H7 (cell line): ENCODE results near the gene DDX52. TPM values are rescaled to one million over a fixed set of nuclear protein-coding genes. Genes with fewer than 3 reads are reported as not detected.
A peak's percentile ranks its signal among the peaks of the same experiment; 100 is the strongest.
"Not testable (repeated sequence)": the region's sequence is repeated elsewhere in the genome, so short reads cannot be mapped to it uniquely, and the experiment has no call there.

Source experiments
- DNase-seq: peaks from one replicate; pipeline ENCODE4 v3.0.0; 2012
- H3K27me3 ChIP-seq: 2 replicates; pipeline ENCODE4 v1.6.0; 2011; ENCODE audit warnings: mild to moderate bottlenecking, low read length; ENCODE audit not compliant: control insufficient read depth, insufficient read depth
- H3K36me3 ChIP-seq: replicated peaks from 2 replicates; pipeline ENCODE4 v1.5.1; 2011; ENCODE audit warnings: low read length; ENCODE audit not compliant: control insufficient read depth, insufficient read depth
- H3K4me3 ChIP-seq: 2 replicates; pipeline ENCODE4 v1.5.1; 2011; ENCODE audit warnings: low read depth, mild to moderate bottlenecking, control low read depth, low read length, moderate library complexity; ENCODE audit not compliant: insufficient read depth
- total RNA-seq: library from RNA; depleted of rRNA; stranded (reverse); fragments of >200 nt; shearing (Covaris generic); gene quantifications from 2 replicates; pipeline ENCODE4 v1.2.3, GENCODE V29; 2014; rRNA removed

The DDX52 gene, protein sequence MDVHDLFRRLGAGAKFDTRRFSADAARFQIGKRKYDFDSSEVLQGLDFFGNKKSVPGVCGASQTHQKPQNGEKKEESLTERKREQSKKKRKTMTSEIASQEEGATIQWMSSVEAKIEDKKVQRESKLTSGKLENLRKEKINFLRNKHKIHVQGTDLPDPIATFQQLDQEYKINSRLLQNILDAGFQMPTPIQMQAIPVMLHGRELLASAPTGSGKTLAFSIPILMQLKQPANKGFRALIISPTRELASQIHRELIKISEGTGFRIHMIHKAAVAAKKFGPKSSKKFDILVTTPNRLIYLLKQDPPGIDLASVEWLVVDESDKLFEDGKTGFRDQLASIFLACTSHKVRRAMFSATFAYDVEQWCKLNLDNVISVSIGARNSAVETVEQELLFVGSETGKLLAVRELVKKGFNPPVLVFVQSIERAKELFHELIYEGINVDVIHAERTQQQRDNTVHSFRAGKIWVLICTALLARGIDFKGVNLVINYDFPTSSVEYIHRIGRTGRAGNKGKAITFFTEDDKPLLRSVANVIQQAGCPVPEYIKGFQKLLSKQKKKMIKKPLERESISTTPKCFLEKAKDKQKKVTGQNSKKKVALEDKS
- total RNA-seq: 23.6 and 30.8 TPM in 2 replicates

DNA sequence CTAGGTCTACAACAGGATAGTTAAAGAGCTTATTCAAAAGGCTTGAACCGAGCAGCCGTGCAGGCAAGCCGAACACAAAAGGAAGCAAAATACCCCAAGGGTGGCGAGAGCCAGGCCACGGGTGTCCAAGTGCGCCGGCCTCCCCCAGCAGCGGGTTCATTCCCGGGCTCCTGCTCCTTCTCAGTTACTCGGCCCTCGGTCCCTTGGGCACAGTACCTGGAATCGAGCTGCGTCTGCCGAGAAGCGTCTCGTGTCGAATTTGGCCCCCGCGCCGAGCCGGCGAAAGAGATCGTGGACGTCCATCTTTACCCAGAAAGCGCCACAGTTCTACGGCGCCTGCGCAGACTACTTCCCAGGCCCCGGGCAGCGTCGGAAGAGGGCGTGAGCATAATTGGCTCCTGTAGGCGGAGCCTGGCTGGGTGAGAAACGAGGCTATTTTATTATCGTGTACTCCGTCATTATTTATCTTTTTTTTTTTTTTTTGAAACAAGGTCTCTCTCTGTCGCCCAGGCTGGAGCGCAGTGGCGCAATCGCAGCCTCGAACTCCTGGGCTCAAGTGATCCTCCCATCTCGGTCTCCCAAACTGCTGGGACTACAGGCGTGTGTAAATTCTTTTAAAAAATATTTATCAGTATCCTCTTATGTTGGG is at the start of gene DDX52:
TSS of gene DDX52 (minus strand) at position 329 of the 649 bp plus-strand sequence. CDS start at position 303, 26 bp downstream.
- DNase-seq: peak; percentile 91
- Histone ChIP-seq H3K27me3 (peaks cover 1% of the 10 kb centered on the region; the same call in 1 of the 2 replicates), H3K4me3 (peak within 1 kb of the TSS; percentile 96), H3K36me3 (peaks cover 2% of the 10 kb centered on the region; the same call in 1 of the 2 replicates)

DNA sequence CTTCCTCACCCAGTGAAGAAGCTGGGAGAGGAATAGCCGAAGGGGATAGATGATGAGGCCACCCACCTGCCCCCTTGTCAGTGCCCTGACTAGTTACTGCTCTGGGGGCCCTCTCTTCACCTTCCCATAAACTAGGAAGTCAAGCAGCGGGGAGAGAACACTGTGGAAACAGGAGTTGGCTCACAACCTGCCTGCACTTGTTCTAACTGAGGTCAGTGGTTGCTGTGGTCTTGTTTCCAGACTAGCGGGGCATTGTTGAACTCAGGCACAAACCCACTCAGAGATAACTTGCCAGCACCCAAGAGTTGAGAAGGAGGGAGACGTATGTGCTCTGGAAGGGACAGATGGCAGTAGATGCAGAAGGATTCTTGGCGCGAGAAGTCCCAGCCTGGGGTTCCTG is 48.6 kb upstream of the DDX52 start:
- no peaks in the 10 kb centered on the region for H3K27me3 ChIP-seq
- no peak overlapping the region for H3K4me3 ChIP-seq
- H3K36me3 ChIP-seq: no peaks in the 10 kb centered on the region

DNA sequence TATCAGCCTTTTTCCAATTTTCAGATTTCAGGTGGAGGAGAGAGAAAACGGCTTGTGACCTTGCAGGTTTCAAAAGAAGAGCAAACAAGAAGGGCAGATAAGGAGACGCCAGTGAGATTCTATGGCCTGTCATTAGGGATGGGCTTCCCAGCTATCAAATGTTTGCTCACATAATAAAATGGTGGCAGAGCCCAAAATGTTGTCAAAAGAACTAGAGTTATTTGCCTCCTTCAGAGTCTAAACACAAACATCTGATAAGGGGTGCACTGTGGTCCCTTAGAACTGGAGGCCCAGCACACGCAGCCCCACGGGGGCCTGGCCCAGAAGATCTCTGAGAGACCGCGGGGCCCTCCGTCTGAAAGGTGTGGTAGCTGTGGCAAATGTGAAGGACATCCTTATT is 46.1 kb upstream of the DDX52 start:
- Histone ChIP-seq H3K27me3 (no peaks in the 10 kb centered on the region), H3K36me3 (no peaks in the 10 kb centered on the region), H3K4me3 (no peak overlapping the region)
- no peak for DNase-seq

More for the DNA sequence above, 48.6 kb upstream of the DDX52 start:
- no peak for DNase-seq

GRCh38 chr17:37683454-37683984 is 40.3 kb upstream of the DDX52 start:
- Histone ChIP-seq H3K27me3 (no peaks in the 10 kb centered on the region), H3K4me3 (no peak overlapping the region), H3K36me3 (no peaks in the 10 kb centered on the region)
- no peak for DNase-seq

- Histone ChIP-seq H3K27me3 (no peaks in the 10 kb centered on the region), H3K36me3 (no peaks in the 10 kb centered on the region), H3K4me3 (no peak overlapping the region)
- DNase-seq: no peak
Observed at GRCh38 chr17:37682007-37682406, 38.8 kb upstream of the DDX52 start.

GRCh38 chr17:37679995-37680394 is 36.7 kb upstream of the DDX52 start:
- H3K36me3 ChIP-seq, H3K4me3 ChIP-seq, DNase-seq, H3K27me3 ChIP-seq: not testable (repeated sequence)

GRCh38 chr17:37678036-37678435 is 34.8 kb upstream of the DDX52 start:
- no peak for DNase-seq
- Histone ChIP-seq H3K27me3 (no peaks in the 10 kb centered on the region), H3K4me3 (no peak overlapping the region), H3K36me3 (no peaks in the 10 kb centered on the region)

DNA sequence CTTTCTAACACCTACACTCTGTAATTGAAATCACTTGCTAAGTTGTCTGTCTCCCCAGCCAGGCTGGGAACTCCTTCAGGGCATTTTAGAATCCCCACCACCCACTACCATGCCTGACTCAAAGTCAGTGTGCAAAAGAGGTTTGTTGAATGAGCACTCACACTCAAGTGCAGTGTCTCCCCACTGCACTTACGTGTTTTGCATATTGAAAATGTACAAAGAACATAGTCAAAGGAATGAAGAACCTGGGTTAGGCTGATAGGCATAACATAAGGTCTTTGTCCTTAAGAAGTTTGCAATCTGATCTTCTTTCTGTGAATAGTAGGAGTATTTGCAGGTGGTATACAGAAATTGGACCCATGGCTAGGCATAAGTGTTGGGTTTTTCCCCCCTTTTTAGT is 33.8 kb upstream of the DDX52 start:
- no peak for DNase-seq
- Histone ChIP-seq H3K36me3 (no peaks in the 10 kb centered on the region), H3K4me3 (no peak overlapping the region), H3K27me3 (no peaks in the 10 kb centered on the region)

DNA sequence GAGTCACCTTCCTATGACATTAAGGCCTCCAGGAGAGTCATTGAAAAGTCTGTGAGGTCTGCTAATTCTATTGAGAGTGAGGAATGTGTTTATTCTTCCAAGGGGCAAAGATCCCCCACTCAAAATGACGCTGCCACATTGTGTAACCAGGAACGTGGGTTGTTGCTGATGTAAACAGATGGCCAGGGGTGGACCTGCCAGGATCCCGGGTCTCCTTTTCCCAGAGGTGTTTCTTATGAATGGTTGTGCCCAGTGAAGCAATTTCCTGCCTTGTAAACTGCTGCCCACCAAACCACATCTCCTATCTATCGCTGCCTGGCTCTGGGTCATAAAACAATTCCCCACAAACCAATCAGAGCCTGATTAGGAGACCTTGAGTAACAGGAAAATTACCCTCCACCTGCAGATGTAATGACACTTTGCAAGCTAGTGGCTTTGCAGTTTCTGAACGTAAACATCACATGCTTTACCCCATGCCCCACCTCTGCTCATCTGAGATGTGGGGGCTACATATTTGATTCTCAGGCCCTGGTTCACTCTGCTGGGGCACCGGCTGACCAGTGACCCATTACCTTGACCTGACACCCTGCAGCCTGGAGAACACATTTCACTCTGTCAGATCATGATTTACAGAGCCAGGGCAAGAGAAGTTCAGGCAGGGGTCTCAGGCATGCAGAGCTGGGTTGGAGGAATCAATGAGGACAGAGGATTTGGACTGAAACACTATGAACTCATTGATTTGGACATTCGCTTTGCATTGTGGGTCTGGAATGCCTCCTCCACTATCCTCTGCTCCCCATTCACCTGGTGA is 33.1 kb upstream of the DDX52 start:
- no peak overlapping the region for H3K4me3 ChIP-seq
- no peaks in the 10 kb centered on the region for H3K27me3 ChIP-seq
- H3K36me3 ChIP-seq: no peaks in the 10 kb centered on the region
- DNase-seq: no peak

- no peak for DNase-seq
- no peaks in the 10 kb centered on the region for H3K27me3 ChIP-seq
- no peaks in the 10 kb centered on the region for H3K36me3 ChIP-seq
- no peak overlapping the region for H3K4me3 ChIP-seq
Observed at GRCh38 chr17:37674511-37674910, 31.3 kb upstream of the DDX52 start.

- Histone ChIP-seq H3K27me3 (no peaks in the 10 kb centered on the region), H3K36me3 (no peaks in the 10 kb centered on the region), H3K4me3 (no peak overlapping the region)
- DNase-seq: no peak
Observed at GRCh38 chr17:37673386-37673785, 30.1 kb upstream of the DDX52 start.

GRCh38 chr17:37672548-37673078 is 29.4 kb upstream of the DDX52 start:
- DNase-seq: no peak

GRCh38 chr17:37671824-37672547 is 28.7 kb upstream of the DDX52 start:
- Histone ChIP-seq H3K4me3 (no peak overlapping the region), H3K27me3 (no peaks in the 10 kb centered on the region), H3K36me3 (no peaks in the 10 kb centered on the region)
- DNase-seq: no peak

More at GRCh38 chr17:37672548-37673078, 29.4 kb upstream of the DDX52 start:
- H3K4me3 ChIP-seq: no peak overlapping the region
- no peaks in the 10 kb centered on the region for H3K36me3 ChIP-seq
- H3K27me3 ChIP-seq: no peaks in the 10 kb centered on the region
